ENCODE data around the gene PRR5L.
A peak's percentile ranks its signal among the peaks of the same experiment; 100 is the strongest.
"Not testable (repeated sequence)": the region's sequence is repeated elsewhere in the genome, so short reads cannot be mapped to it uniquely, and the experiment has no call there.

Gene PRR5L

DNA sequence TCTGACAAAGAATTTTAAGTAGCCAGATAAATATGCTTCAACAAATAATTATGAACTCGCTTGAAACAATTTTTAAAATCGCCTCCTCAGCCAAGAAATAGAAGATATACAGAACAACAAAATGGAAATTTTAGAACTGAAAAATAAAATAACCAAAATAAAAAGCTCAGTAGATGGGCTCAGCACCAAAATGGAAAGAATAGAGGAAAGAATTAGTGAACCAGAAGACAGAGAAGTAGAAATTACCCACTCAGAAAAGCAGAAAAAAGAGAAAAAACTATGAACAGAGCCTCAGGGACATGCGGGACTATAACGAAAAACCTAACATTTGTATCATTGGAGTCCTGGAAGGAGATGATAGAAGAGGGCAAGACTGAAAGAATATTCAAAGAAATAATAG lies 14.2 kb upstream of the PRR5L start:
- DNase-seq, result no peak

DNA sequence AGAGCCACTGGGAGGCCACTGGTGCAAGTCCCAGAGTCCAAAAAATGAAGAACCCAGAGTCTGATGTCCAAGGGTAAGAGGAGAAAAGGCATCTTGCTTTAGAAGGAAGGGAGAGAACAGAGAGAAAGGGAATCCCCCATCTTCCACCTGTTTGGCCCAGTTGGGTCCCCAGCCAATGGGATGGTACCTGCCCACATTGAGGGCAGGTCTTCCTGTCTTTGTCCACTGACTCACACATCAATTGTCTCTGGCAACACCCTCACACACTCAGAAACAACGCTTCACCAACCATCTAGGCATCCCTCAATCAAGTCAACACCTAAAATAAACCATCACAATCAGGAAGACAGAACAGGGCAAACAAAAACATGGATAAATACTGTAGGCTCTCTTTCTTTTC lies 13.2 kb upstream of the PRR5L start:
- DNase-seq, result no peak

DNA sequence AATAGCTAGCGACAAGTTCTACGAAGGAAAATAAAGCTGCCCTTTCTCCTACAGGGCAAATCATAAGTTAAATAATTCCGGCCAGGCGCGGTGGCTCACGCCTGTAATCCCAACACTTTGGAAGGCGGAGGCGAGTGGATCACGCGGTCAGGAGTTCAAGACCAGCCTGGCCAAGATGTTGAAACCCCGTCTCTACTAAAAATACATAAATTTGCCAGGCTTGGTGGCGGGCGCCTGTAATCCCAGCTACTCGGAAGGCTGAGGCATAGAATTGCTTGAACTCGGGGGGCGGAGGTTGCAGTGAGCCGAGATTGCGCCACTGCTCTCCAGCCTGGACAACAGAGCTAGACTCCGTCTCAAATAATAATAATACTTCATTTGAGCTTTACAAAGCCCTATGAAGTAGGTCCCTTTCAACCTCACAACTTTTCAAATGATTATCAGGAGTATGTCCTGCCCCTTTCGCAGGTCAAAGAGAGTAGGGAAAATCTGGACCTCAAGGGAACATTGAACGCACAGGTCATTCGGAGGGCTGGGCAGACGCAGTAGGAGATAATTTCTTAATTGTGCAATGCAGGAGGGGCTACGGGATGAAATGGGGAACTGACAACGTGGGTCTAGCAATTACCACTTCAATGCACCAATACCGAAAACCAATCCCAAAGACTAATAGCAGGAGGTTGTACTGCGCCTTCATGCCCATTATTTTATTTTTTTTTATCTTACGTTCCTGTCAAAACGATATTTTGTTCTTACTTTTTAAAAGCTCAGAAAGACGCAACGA lies 7.5 kb upstream of the PRR5L start:
- DNase-seq, result no peak

DNA sequence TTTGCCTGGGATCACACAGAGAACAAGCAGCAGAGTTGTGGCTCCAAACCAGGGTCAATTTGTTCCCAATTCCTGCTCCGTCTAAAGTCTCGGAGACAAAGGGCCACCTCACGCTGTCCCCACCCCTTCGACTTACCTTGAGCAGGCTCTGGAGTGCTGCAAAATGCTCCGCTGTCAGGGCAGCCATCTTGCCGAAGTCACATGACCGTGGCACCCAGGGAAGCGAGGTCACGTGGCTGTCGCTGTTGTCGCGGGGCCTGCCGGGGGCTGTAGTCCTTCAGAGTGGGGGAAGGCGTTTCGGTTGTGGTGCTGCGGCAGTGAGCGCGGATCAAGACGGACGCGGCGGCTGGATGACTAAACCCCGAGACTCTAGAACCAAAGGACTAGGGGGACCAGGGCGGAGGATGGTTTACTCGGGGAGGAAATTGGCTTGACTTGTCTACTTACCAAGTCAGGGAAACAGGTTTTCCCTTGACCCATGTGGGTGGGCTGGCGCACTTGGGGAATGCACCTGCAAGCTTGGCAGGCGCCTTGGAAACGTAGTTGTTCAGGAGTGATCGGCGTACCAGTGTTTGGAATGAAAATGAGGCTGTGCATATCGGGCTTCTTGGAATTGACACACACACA lies 6.7 kb upstream of the PRR5L start, which contains the start of gene COMMD9:
Gene COMMD9 (minus strand): TSS at position 199 of the 627 bp plus-strand sequence. CDS start 12 bp downstream, at position 187.
- peak; percentile 95 to 98 for DNase-seq

DNA sequence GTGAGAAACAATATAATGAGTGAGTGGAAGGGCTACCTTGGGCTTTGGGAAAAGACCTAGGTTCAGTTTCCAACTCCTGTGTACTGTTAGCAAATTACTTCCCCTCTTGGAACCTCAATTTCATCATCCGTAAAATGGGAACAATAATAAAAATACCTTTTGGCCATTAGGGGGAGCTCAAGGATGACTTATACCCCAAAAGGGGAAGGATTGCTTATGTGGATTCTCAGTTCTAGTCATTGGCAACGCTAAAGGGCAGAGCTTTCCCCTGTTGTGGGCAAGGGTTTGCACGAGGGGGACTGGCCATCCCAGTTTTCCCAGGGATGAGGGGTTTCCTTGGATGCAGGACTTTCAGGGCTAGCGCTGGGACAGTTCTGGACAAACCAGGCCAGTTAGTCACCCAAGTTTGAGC lies 3.8 kb upstream of the PRR5L start:
- peak; percentile 21 to 52 for DNase-seq

DNA sequence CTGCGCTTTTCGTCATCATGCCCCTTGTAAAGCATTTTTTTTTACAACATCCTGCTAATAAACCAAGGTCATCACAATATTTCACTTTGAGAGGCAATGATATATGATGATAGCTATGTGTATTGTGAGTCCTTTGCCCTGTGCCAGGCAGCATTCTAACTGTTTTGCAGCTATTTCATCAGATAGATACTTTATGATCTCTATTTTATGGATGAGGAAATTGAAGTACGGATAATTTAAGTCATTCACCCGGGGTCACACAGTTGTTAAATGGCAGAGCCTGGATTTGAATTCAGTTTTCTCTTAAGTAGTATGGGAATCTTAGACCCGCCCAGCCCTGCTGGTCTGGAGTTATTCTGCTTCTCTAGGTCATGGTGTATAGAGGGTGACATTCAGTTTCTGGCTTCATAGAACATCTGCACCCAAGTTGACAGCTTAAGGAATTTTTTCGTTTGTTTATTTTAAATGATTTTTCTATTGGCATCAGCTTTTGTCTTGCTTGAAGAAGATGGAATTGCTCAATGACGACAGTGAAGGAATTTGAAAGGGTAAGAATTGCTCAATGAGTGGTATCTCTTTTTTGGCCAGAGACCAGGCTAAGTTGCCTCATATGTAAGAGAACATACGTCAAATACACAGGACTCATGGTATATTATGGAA lies 926 bp downstream of the PRR5L start:
- DNase-seq, result no peak

GRCh38 chr11:36300650-36301049 lies 4.6 kb downstream of the PRR5L start:
- no peak for DNase-seq

DNA sequence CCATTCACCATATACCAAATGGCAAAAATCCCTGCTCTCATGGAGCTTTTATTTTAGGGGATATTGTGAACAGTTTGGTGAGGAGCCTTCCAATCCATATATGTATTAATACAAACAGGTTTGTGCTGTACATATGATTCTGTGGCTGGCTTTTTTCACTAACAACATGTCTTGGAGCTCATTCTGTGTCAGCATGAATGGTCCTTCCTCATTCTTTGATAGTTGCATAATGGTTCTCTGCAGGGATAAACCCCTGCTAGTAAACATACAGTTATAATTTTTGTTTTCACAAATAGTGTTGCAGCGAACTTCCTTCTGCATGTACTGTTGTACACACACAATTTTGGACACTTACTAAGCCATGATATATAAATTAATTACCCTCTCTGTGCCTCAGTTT lies 8.3 kb downstream of the PRR5L start:
- DNase-seq, result no peak

- DNase-seq, result no peak
Measured at GRCh38 chr11:36305047-36305446, 9.0 kb downstream of the PRR5L start.

- DNase-seq, result peak in 1 of 2 experiments; percentile 23
Measured at GRCh38 chr11:36306888-36307287, 10.8 kb downstream of the PRR5L start.

GRCh38 chr11:36308577-36308976 lies 12.5 kb downstream of the PRR5L start:
- DNase-seq, result no peak

- no peak for DNase-seq
Measured at GRCh38 chr11:36309779-36310178, 13.7 kb downstream of the PRR5L start.

- no peak for DNase-seq
Measured at GRCh38 chr11:36311926-36312595, 16.0 kb downstream of the PRR5L start.

DNA sequence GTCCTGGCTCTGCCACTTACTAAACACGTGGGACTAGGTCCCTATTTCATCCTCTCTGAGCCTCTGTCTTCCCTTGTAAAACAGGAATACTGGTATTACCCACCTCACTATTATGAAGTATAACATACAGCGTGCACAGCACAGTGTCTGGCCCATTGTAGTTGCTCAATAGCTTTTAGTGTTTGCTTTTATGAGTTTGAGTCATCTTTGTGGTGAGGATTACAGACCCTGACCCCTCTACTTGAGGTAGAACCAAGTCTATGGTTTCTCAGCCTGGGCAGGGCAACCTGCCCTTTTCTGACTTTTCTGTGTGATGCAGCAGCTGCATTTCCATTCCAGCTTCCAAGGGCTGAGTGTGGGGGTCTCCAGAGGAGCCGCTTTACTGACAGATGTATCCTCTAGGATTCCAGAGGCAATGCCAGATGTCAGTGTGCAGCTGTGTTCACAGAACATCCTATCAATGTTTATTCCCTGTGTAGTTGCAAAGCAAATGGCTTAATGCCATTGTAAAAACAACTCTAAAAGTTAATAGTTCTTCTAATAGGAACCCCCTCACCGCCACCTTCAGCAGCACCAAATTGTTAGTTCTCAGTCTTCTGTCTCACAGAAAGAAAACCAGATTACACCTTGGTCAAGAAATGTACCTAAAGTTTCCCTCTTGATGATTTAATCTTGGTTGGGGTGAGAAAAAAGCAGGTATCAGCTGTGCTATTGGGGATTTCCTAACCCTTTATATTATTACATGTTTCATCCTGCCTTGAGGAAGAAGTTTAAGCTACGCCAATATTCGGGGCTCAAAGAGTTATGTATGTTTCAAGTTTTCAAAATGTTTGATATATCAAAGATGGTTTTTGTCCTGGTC lies 16.8 kb downstream of the PRR5L start:
- no peak for DNase-seq

DNA sequence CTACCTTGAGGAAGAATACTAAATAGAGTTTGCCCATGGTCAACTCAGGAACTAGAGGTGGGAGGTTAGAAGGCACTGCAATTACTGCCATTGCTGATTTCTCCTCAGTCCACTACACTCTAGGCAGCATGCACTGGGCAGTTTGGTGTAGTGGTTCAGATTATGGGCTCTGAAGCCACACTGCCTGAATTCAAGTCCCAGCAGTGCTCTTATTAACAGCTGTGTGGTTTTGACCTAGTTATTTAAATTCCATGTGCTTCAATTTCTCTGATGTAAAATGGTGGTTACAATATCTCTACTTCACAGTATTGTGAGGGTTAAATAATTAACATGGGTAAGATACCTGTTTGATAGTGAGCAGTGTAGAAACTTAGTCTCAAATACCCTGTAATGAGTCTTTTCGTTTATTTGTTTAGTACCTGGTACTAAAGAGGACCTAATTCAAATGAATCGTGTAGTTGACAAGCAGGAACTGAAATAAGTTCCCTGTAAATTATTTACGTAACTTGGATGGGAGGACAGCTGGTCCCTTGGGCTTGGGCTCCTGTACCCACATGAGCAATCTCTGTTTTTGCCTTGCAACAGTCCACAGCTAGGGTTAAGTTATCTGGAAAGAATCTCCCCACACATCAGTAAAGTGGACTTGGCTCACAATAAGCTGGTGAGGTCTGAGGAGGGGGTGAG lies 17.8 kb downstream of the PRR5L start:
- no peak for DNase-seq

GRCh38 chr11:36314434-36314767 lies 18.3 kb downstream of the PRR5L start:
- DNase-seq, result no peak

- no peak for DNase-seq
Measured at GRCh38 chr11:36316049-36316448, 20.0 kb downstream of the PRR5L start.

- no peak for DNase-seq
Measured at GRCh38 chr11:36317992-36318391, 21.9 kb downstream of the PRR5L start.

GRCh38 chr11:36324956-36325355 lies 28.9 kb downstream of the PRR5L start:
- DNase-seq, result not testable (repeated sequence)

- not testable (repeated sequence) for DNase-seq
Measured at GRCh38 chr11:36325403-36325802, 29.3 kb downstream of the PRR5L start.

DNA sequence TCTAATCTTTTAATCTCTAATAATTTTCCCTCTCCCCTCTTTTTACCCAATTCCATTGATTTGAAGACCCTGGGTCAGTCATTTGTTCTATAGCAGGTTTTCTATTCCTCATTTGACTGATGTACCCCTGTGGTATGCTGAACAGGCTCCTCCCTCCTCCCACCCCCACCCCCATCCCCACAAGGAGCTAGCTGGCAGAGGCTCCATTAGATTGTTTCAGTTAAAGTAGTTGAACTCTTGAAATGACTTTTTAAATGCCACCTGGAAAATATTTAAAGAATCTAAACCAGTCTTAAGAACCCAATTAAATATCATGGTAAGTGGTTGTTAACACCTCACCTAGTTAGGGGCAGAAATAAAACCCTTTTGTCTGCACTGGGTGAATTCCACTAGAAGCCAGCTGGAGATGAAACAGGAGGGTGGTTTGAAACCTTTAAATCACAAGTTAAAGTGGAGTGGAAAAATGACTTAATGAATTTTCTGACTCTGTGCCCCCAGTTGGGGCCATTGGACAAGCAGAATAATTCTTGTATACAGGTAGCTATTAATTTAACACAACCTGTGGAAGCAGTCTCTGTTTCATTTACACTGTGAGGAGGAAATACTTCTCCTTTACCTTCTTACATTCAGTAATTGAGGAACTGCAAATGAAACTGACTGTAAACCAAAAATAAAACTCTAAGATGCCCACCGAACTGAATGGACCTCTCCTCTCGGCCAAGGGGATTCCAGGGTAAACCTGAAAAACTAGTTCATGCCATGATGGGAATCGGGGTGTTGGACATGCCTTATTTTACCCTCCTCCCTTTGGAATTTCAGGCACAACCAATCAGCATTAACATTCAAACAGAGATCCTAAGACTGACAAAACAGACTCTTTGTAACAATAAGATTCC lies 30.7 kb downstream of the PRR5L start:
- DNase-seq, result no peak

Measured in NCI-H526 (cell line).